HEK293 (cell line): ENCODE measurements around the gene RIBC2.
A peak's percentile ranks its signal among the peaks of the same experiment; 100 is the strongest.

Experiments
- CTCF ChIA-PET: fragments of 350-600 bp; formaldehyde crosslinking; extraction: SDS; loops from one replicate; lab custom pipeline; 2021; ENCODE audit warnings: antibody characterized with exemption; lab: Yijun Ruan, JAX
- POLR2A ChIA-PET: fragments of 300-600 bp; formaldehyde crosslinking; extraction: SDS; loops from one replicate; lab custom pipeline; 2020; ENCODE audit warnings: antibody characterized with exemption, inconsistent platforms; lab: Yijun Ruan, JAX
- H3K27ac ChIP-seq: fragments of 200-500 bp; sonication (Bioruptor generic); 2 replicates; pipeline ENCODE4 v1.5.1; 2014; ENCODE audit warnings: low read depth, low read length, control low read depth, inconsistent platforms; ENCODE audit errors: extremely low read depth
- H3K36me3 ChIP-seq, 2 experiments: fragments of 200-500 bp in 1 of 2; sonication (Bioruptor generic) in 1 of 2; 1 replicate in 1 of 2; 2 replicates in 1 of 2; pipeline ENCODE4 v1.5.1; 2014 to 2017; ENCODE audit warnings: inconsistent platforms in 2 of 2, low read length in 2 of 2; ENCODE audit not compliant: control insufficient read depth in 2 of 2, insufficient read depth in 1 of 2
- H3K4me1 ChIP-seq: fragments of 200-500 bp; sonication (Bioruptor generic); 2 replicates; pipeline ENCODE4 v1.5.1; 2014; ENCODE audit warnings: mild to moderate bottlenecking, low read length, inconsistent platforms; ENCODE audit not compliant: control insufficient read depth, insufficient read depth
- H3K4me3 ChIP-seq: 2 replicates; pipeline ENCODE4 v1.5.1; 2011; ENCODE audit warnings: low read depth, mild to moderate bottlenecking, control low read depth, low read length, moderate library complexity
- H3K9me3 ChIP-seq: fragments of 200-500 bp; sonication (Bioruptor generic); 2 replicates; pipeline ENCODE4 v1.5.1; 2014; ENCODE audit warnings: low read depth, low read length, inconsistent platforms; ENCODE audit not compliant: control insufficient read depth, insufficient read depth
- BCL11A ChIP-seq: fragments of 450-650 bp; formaldehyde crosslinking; IDR thresholded peaks from 2 replicates; pipeline ENCODE4 v1.5.1; 2016; ENCODE audit warnings: low read depth, missing biosample characterization, missing genetic modification characterization
- GLI2 ChIP-seq: fragments of 450-650 bp; formaldehyde crosslinking; IDR thresholded peaks from 2 replicates; pipeline ENCODE4; 2017; ENCODE audit warnings: missing biosample characterization, missing genetic modification characterization, low read depth, borderline replicate concordance
- KLF9 ChIP-seq: fragments of 450-650 bp; formaldehyde crosslinking; IDR thresholded peaks from 2 replicates; pipeline ENCODE4 v1.5.1; 2016; ENCODE audit warnings: missing biosample characterization, missing genetic modification characterization, low read depth
- PRDM1 ChIP-seq: fragments of 450-650 bp; formaldehyde crosslinking; IDR thresholded peaks from 2 replicates; pipeline ENCODE4; 2016; ENCODE audit warnings: missing biosample characterization, missing genetic modification characterization
- REPIN1 ChIP-seq: fragments of 450-650 bp; formaldehyde crosslinking; IDR thresholded peaks from 2 replicates; pipeline ENCODE4 v1.5.1; 2017; ENCODE audit warnings: missing biosample characterization, missing genetic modification characterization, low read depth
- SP2 ChIP-seq: fragments of 450-650 bp; formaldehyde crosslinking; IDR thresholded peaks from 2 replicates; pipeline ENCODE4 v1.5.1; 2016; ENCODE audit warnings: missing biosample characterization, missing genetic modification characterization
- SP3 ChIP-seq: fragments of 450-650 bp; formaldehyde crosslinking; IDR thresholded peaks from 2 replicates; pipeline ENCODE4 v1.5.1; 2016; ENCODE audit warnings: missing biosample characterization, missing genetic modification characterization
- ZBTB21 ChIP-seq: fragments of 450-650 bp; formaldehyde crosslinking; IDR thresholded peaks from 2 replicates; pipeline ENCODE4 v1.5.1; 2017; ENCODE audit warnings: missing biosample characterization, missing genetic modification characterization
- ZBTB8A ChIP-seq: fragments of 450-650 bp; formaldehyde crosslinking; IDR thresholded peaks from 2 replicates; pipeline ENCODE4 v1.5.1; 2016; ENCODE audit warnings: missing biosample characterization, missing genetic modification characterization
- ZFP69B ChIP-seq: fragments of 450-650 bp; formaldehyde crosslinking; IDR thresholded peaks from 2 replicates; pipeline ENCODE4 v1.5.1; 2016; ENCODE audit warnings: missing biosample characterization, missing genetic modification characterization
- ZNF114 ChIP-seq: fragments of 450-650 bp; formaldehyde crosslinking; IDR thresholded peaks from 2 replicates; pipeline ENCODE4 v1.5.0; 2017; ENCODE audit warnings: missing biosample characterization, missing genetic modification characterization
- ZNF169 ChIP-seq: fragments of 450-650 bp; formaldehyde crosslinking; IDR thresholded peaks from 2 replicates; pipeline ENCODE4 v1.5.1; 2016; ENCODE audit warnings: missing biosample characterization, missing genetic modification characterization
- ZNF354C ChIP-seq: fragments of 450-650 bp; formaldehyde crosslinking; IDR thresholded peaks from 2 replicates; pipeline ENCODE4 v1.5.1; 2016; ENCODE audit warnings: missing biosample characterization, missing genetic modification characterization, low read depth, borderline replicate concordance
- ZNF37A ChIP-seq: fragments of 450-650 bp; IDR thresholded peaks from 2 replicates; pipeline ENCODE4 v1.5.1; 2018; ENCODE audit warnings: missing biosample characterization, missing genetic modification characterization
- ZNF473 ChIP-seq: fragments of 450-650 bp; formaldehyde crosslinking; IDR thresholded peaks from 2 replicates; pipeline ENCODE4 v1.5.1; 2017; ENCODE audit warnings: missing biosample characterization, missing genetic modification characterization
- ZNF623 ChIP-seq: fragments of 450-650 bp; formaldehyde crosslinking; IDR thresholded peaks from 2 replicates; pipeline ENCODE4 v1.5.1; 2016; ENCODE audit warnings: missing biosample characterization, missing genetic modification characterization
- ZNF658 ChIP-seq: fragments of 450-650 bp; formaldehyde crosslinking; IDR thresholded peaks from 2 replicates; pipeline ENCODE4; 2016; ENCODE audit warnings: missing biosample characterization, missing genetic modification characterization
- ZNF76 ChIP-seq: fragments of 450-650 bp; formaldehyde crosslinking; IDR thresholded peaks from 2 replicates; pipeline ENCODE4; 2016; ENCODE audit warnings: low read depth, missing biosample characterization, missing genetic modification characterization, borderline replicate concordance
- ZSCAN16 ChIP-seq: fragments of 450-650 bp; formaldehyde crosslinking; IDR thresholded peaks from 2 replicates; pipeline ENCODE4 v1.5.1; 2016; ENCODE audit warnings: missing biosample characterization, missing genetic modification characterization
- TF ChIP-seq, protein P1 (sequence below): fragments of 450-650 bp; IDR thresholded peaks from 2 replicates; pipeline ENCODE4 v1.5.1; 2018; ENCODE audit warnings: missing biosample characterization, mild to moderate bottlenecking, missing genetic modification characterization
- TF ChIP-seq, protein P2 (sequence below): fragments of 450-650 bp; formaldehyde crosslinking; IDR thresholded peaks from 2 replicates; pipeline ENCODE4 v1.5.1; 2017; ENCODE audit warnings: missing biosample characterization, missing genetic modification characterization
- TF ChIP-seq, protein P3 (sequence below): fragments of 450-650 bp; formaldehyde crosslinking; IDR thresholded peaks from 2 replicates; pipeline ENCODE4 v1.5.1; 2016; ENCODE audit warnings: missing biosample characterization, missing genetic modification characterization
- TF ChIP-seq, protein P4 (sequence below): fragments of 450-650 bp; formaldehyde crosslinking; IDR thresholded peaks from 2 replicates; pipeline ENCODE4 v1.5.1; 2017; ENCODE audit warnings: missing biosample characterization, missing genetic modification characterization

Gene RIBC2

DNA sequence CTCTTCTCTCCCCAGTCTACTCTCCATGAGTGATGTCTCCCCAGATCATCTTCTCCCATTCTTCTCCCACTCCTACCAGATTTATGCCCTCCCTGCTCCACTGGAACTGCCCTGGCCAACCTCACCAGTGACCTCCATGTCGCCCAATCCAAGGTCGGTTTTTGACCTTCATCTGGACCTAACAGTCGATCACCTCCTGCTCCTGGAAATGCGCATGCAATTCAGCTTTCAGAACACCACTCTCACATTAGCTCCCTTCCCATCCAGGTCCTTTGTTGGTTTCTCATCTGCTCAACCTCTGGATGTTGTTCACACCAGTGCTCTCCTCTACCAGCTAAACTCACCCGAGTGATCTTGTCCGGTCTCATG lies 5.3 kb downstream of the RIBC2 start:
- no peak overlapping the region for H3K27ac ChIP-seq
- no peak overlapping the region for H3K4me3 ChIP-seq
- CTCF ChIA-PET: interaction anchor here (0.5 kb wide), 1 partner anchor 56 kb away, joined by 3 read pairs; no protein-coding TSS in a partner anchor
- TF ChIP-seq, protein P1, sequence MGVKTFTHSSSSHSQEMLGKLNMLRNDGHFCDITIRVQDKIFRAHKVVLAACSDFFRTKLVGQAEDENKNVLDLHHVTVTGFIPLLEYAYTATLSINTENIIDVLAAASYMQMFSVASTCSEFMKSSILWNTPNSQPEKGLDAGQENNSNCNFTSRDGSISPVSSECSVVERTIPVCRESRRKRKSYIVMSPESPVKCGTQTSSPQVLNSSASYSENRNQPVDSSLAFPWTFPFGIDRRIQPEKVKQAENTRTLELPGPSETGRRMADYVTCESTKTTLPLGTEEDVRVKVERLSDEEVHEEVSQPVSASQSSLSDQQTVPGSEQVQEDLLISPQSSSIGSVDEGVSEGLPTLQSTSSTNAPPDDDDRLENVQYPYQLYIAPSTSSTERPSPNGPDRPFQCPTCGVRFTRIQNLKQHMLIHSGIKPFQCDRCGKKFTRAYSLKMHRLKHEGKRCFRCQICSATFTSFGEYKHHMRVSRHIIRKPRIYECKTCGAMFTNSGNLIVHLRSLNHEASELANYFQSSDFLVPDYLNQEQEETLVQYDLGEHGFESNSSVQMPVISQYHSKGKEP (tag by site-specific recombination): no peak
- TF ChIP-seq GLI2 (tag by site-specific recombination): no peak
- no peak for TF ChIP-seq ZNF37A (tag by site-specific recombination)
- TF ChIP-seq SP2 (tag by site-specific recombination): no peak
- TF ChIP-seq ZSCAN16 (tag by site-specific recombination): no peak
- no peak for TF ChIP-seq ZBTB8A
- TF ChIP-seq PRDM1: no peak
- no peak for TF ChIP-seq REPIN1 (tag by site-specific recombination)
- TF ChIP-seq ZNF114 (tag by site-specific recombination): no peak
- TF ChIP-seq, protein P2, sequence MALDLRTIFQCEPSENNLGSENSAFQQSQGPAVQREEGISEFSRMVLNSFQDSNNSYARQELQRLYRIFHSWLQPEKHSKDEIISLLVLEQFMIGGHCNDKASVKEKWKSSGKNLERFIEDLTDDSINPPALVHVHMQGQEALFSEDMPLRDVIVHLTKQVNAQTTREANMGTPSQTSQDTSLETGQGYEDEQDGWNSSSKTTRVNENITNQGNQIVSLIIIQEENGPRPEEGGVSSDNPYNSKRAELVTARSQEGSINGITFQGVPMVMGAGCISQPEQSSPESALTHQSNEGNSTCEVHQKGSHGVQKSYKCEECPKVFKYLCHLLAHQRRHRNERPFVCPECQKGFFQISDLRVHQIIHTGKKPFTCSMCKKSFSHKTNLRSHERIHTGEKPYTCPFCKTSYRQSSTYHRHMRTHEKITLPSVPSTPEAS (tag by site-specific recombination): no peak
- no peak for TF ChIP-seq ZFP69B (tag by site-specific recombination)
- TF ChIP-seq ZNF473 (tag by site-specific recombination): no peak
- no peak for TF ChIP-seq ZBTB21 (tag by site-specific recombination)
- no peak for TF ChIP-seq ZNF76
- TF ChIP-seq ZNF658 (tag by site-specific recombination): no peak
- TF ChIP-seq, protein P3, sequence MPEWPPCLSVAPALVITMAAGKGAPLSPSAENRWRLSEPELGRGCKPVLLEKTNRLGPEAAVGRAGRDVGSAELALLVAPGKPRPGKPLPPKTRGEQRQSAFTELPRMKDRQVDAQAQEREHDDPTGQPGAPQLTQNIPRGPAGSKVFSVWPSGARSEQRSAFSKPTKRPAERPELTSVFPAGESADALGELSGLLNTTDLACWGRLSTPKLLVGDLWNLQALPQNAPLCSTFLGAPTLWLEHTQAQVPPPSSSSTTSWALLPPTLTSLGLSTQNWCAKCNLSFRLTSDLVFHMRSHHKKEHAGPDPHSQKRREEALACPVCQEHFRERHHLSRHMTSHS (tag by site-specific recombination): no peak
- TF ChIP-seq SP3: no peak
- TF ChIP-seq, protein P4, sequence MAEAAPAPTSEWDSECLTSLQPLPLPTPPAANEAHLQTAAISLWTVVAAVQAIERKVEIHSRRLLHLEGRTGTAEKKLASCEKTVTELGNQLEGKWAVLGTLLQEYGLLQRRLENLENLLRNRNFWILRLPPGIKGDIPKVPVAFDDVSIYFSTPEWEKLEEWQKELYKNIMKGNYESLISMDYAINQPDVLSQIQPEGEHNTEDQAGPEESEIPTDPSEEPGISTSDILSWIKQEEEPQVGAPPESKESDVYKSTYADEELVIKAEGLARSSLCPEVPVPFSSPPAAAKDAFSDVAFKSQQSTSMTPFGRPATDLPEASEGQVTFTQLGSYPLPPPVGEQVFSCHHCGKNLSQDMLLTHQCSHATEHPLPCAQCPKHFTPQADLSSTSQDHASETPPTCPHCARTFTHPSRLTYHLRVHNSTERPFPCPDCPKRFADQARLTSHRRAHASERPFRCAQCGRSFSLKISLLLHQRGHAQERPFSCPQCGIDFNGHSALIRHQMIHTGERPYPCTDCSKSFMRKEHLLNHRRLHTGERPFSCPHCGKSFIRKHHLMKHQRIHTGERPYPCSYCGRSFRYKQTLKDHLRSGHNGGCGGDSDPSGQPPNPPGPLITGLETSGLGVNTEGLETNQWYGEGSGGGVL (tag by site-specific recombination): no peak
- TF ChIP-seq BCL11A (tag by site-specific recombination): no peak
- H3K4me1 ChIP-seq: no peaks in the 10 kb centered on the region
- POLR2A ChIA-PET: no interaction called here
- no peaks in the 10 kb centered on the region; a peak in 1 of 3 replicates for H3K36me3 ChIP-seq
- no peaks in the 10 kb centered on the region for H3K9me3 ChIP-seq

DNA sequence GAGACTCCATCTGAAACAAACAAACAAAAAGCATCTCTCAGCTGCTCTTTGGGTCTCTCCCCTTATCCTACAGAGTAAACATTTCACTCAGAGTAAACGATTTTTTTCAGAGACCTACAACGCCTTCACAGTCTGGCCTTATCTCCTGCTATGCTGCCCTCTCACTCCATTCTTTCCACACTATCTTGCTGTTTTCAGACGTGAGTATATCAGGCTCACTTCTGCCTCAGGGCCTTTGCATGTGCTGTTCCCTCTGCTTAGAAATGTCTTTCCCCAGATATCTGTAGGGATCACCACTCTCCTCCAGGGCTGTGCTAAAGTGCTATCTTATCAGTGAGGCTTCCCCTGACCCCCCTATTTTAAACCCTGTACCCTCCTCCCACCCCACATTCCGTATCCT lies 6.5 kb downstream of the RIBC2 start:
- no peaks in the 10 kb centered on the region for H3K4me1 ChIP-seq
- TF ChIP-seq ZNF623 (peak; percentile 96), BCL11A (tag by site-specific recombination) (no peak), ZNF354C (tag by site-specific recombination) (no peak), ZNF169 (no peak), KLF9 (tag by site-specific recombination) (no peak)
- no peak overlapping the region for H3K4me3 ChIP-seq
- H3K36me3 ChIP-seq: no peaks in the 10 kb centered on the region; a peak in 1 of 3 replicates
- H3K27ac ChIP-seq: no peak overlapping the region
- no peaks in the 10 kb centered on the region for H3K9me3 ChIP-seq
- POLR2A ChIA-PET: no interaction called here
- CTCF ChIA-PET: no interaction called here
